Kidney epithelial cell (primary cell): ENCODE data around the gene LGI4. TPM values are rescaled to one million over a fixed set of nuclear protein-coding genes. Genes with fewer than 3 reads are reported as not detected.
"Not testable (repeated sequence)": the region's sequence is repeated elsewhere in the genome, so short reads cannot be mapped to it uniquely, and the experiment has no call there.

ENCODE experiments used
- DNase-seq: peaks from one replicate; pipeline ENCODE4 v3.0.0-alpha.2; 2010; ENCODE audit warnings: low read depth
- H3K27me3 ChIP-seq: 2 replicates; pipeline ENCODE4 v1.6.0; 2011; ENCODE audit warnings: low read length; ENCODE audit not compliant: control insufficient read depth, insufficient read depth
- H3K36me3 ChIP-seq: 2 replicates; pipeline ENCODE4 v1.5.1; 2011; ENCODE audit warnings: low read length; ENCODE audit not compliant: control insufficient read depth, insufficient read depth
- H3K4me3 ChIP-seq: 2 replicates; pipeline ENCODE4 v1.5.1; 2011; ENCODE audit warnings: low read depth, mild to moderate bottlenecking, control low read depth, low read length
- total RNA-seq: library from RNA; depleted of rRNA; stranded (reverse); fragments of >200 nt; gene quantifications from 2 replicates; pipeline ENCODE4 v1.2.3, GENCODE V29; 2015
- TF ChIP-seq, protein P1 (sequence below): IDR thresholded peaks from 2 replicates; pipeline ENCODE4 v1.5.1; 2011; ENCODE audit warnings: mild to moderate bottlenecking, moderate library complexity, low read length, control low read depth, inconsistent platforms; ENCODE audit not compliant: insufficient read depth, poor library complexity, severe bottlenecking

LGI4 gene
- total RNA-seq, 1 donor from 2014 or later: not detected

DNA sequence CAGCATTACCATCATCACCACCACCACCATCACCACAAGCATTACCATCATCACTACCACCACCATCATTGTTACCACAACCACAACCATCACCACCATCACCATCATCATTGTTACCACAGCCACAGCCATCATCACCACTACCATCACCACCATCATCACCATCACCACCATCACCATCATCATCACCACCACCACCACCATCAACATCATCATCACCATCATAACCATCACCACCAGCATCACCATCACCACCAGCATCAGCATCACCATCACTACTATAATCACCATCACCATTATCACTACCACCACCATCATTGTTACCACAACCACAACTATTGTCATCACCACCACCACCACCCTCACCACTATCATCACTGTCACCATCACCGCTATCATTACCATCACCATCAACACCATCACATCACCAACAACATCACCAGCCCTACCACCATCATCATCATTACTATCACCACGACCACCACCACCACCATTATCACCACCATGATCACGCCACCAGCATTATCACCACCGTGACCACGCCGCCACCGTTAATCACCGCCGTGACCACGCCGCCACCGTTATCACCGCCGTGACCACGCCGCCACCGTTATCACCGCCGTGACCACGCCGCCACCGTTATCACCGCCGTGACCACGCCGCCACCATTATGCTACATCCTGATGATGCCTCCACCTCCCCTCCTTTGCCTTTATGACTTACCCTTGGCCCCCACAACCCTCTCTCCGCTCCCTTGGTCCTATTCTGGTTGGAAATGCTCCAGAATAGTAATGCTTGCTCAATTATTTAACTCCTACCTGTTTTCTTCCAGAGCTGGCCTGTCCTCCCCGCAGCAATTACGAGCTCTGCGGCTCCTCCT lies 29.2 kb downstream of the LGI4 start:
- TF ChIP-seq, protein P1, sequence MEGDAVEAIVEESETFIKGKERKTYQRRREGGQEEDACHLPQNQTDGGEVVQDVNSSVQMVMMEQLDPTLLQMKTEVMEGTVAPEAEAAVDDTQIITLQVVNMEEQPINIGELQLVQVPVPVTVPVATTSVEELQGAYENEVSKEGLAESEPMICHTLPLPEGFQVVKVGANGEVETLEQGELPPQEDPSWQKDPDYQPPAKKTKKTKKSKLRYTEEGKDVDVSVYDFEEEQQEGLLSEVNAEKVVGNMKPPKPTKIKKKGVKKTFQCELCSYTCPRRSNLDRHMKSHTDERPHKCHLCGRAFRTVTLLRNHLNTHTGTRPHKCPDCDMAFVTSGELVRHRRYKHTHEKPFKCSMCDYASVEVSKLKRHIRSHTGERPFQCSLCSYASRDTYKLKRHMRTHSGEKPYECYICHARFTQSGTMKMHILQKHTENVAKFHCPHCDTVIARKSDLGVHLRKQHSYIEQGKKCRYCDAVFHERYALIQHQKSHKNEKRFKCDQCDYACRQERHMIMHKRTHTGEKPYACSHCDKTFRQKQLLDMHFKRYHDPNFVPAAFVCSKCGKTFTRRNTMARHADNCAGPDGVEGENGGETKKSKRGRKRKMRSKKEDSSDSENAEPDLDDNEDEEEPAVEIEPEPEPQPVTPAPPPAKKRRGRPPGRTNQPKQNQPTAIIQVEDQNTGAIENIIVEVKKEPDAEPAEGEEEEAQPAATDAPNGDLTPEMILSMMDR: no peak
- Histone ChIP-seq H3K27me3 (peaks cover 10% of the 10 kb centered on the region), H3K4me3 (no peak overlapping the region), H3K36me3 (no peaks in the 10 kb centered on the region)
- no peak for DNase-seq

DNA sequence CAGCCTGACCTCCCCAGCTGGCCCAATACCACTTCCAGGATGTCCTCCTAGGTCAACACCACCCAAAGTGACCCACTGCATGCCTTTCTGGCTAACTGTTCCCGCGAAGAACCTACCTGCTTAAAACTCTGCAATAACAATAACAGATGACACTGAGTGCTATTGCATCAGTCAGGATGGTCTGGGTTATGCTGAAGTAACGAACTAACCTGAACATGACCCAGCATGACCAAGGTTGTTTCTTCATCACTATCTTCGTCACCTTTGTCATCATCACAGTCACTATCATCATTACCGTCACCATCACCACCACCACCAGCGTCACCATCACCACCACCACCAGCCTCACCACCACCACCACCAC lies 29.8 kb downstream of the LGI4 start:
- no peak overlapping the region for H3K4me3 ChIP-seq
- peaks cover 10% of the 10 kb centered on the region for H3K27me3 ChIP-seq
- H3K36me3 ChIP-seq: no peaks in the 10 kb centered on the region
- TF ChIP-seq, protein P1: no peak
- DNase-seq: no peak

DNA sequence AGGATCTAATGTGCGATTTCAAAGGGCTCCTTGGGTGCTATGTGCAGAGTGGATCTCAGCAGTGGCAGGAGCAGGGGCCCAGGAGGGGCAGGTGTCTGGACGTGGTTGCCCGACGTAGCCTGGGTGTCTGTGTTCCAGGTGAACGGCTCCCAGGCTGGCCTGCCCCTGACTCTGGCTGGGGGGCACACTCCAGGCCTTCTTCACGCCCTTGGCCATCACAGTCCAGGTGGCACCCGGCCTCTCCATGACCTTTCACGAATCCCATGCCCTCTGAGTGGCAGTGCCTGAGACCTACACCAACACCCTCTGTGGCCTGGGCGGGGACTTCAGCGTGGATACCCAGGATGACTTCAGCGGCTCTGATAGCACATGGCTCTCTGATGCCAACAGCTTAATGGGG lies 30.5 kb downstream of the LGI4 start:
- Histone ChIP-seq H3K27me3 (peaks cover 5% of the 10 kb centered on the region), H3K36me3 (no peaks in the 10 kb centered on the region), H3K4me3 (no peak overlapping the region)
- TF ChIP-seq, protein P1: no peak
- no peak for DNase-seq

DNA sequence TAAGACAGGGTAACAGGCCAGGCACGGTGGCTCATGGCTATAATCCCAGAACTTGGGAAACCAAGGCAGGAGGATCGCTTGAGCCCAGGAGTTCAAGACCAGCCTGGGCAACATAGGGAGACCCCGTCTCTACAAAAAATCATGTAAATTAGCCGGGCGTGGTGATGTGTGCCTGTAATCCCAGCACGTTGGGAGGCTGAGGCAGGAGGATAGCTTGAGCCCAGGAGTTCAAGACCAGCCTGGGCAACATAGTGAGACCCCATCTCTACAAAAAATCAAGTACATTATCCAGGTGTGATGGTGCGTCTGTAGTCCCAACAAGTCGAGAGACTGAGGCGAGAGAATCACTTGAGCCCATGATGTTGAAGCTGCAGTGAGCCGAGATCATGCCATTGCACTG lies 31.2 kb downstream of the LGI4 start:
- H3K27me3 ChIP-seq, H3K4me3 ChIP-seq, H3K36me3 ChIP-seq, DNase-seq: not testable (repeated sequence)

DNA sequence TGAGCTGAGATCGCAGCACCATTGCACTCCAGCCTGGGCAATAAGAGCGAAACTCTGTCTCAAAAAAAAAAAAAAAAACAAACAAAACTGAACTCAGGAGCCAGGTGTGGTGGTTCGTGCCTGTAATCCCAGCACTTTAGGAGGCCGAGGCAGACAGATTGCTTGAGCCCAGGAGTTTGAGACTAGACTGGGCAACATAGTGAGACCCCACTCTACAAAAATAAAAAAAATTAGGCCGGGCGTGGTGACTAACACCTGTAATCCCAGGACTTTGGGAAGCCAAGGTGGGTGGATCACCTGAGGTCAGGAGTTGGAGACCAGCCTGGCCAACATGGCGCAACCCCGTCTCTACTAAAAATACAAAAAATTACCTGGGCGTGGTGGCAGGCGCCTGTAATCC lies 32.9 kb downstream of the LGI4 start:
- not testable (repeated sequence) for H3K27me3 ChIP-seq, H3K4me3 ChIP-seq, H3K36me3 ChIP-seq, DNase-seq

DNA sequence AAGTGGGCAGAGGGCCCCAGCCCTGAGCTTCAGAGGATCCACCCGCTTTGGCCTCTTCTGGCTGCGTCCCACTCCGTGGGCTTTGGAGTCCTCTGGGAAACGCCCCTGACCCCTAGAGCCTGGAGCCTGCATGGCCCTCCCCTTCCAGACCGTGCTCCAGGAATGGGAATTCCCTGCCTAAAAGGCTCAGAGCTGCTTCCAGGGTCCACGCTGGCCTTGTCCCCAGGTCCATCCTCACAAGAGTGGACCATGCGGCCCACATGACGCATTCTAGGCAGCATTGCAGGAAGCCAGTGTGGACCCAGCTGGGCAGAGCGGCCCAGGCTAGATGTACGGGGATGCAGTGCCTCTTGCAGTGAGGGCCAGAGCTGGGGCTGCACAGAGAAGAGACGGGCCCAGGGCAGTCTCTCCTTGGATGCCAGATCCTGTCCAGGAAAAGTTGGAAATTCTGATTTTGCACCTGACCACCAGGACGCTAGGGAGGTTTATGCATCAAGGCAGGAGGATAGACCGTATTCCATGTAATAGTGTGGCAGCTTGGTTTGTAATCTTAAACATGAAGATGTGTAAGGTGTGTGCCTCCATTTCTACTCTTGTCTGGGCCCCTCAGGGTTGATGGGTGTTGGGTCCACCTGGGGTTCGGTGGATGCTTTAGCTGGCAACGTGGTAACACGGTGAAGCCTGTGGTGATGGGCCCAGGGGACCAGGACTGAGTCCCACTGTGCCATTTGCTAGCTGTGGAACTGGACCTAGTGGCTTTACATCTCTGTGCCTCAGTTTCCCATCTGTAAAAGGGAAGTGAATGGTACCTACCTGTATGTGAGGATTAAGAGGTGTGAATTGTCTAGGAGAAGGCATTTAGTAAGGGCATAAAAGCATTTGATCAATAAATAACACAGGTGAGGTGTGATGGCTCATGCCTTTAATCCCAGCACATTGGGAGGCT lies 34.0 kb downstream of the LGI4 start:
- TF ChIP-seq, protein P1: no peak
- no peak for DNase-seq
- H3K36me3 ChIP-seq: no peaks in the 10 kb centered on the region
- no peak overlapping the region for H3K4me3 ChIP-seq
- H3K27me3 ChIP-seq: no peaks in the 10 kb centered on the region
